Neutrophil (primary cell): ENCODE data around the gene DEDD.

ENCODE experiments used
- H3K27ac ChIP-seq: fragments of 200-600 bp; sonication (generic); 2 replicates; pipeline ENCODE4 v1.5.1; 2016; ENCODE audit warnings: mild to moderate bottlenecking, moderate library complexity
- H3K27me3 ChIP-seq: fragments of 200-600 bp; sonication (generic); 2 replicates; pipeline ENCODE4 v1.6.0; 2016; ENCODE audit warnings: mild to moderate bottlenecking
- H3K36me3 ChIP-seq: fragments of 200-600 bp; sonication (generic); 2 replicates; pipeline ENCODE4 v1.5.1; 2017
- H3K4me1 ChIP-seq, 2 experiments: fragments of 200-600 bp in 1 of 2; sonication (generic) in 1 of 2; 1 replicate in 1 of 2; 2 replicates in 1 of 2; pipeline versions ENCODE4 v1.5.1 to v1.6.1; 2013 to 2016; ENCODE audit warnings: low read depth in 1 of 2, low read length in 1 of 2, mild to moderate bottlenecking in 1 of 2, moderate library complexity in 1 of 2; ENCODE audit not compliant: control insufficient read depth in 1 of 2, insufficient read depth in 1 of 2
- H3K4me3 ChIP-seq, 2 experiments: fragments of 200-600 bp in 1 of 2; sonication (generic) in 1 of 2; 1 replicate in 1 of 2; 2 replicates in 1 of 2; pipeline ENCODE4 v1.5.1; 2013 to 2016; ENCODE audit warnings: low read depth in 1 of 2, low read length in 1 of 2, mild to moderate bottlenecking in 1 of 2, moderate library complexity in 1 of 2
- H3K9me3 ChIP-seq: fragments of 200-600 bp; sonication (generic); 2 replicates; pipeline ENCODE4 v1.5.1; 2016
- CTCF ChIP-seq: fragments of 200-600 bp; sonication (generic); IDR thresholded peaks from 2 replicates; pipeline ENCODE4 v1.5.1; 2016; ENCODE audit warnings: antibody characterized with exemption

The DEDD gene

DNA sequence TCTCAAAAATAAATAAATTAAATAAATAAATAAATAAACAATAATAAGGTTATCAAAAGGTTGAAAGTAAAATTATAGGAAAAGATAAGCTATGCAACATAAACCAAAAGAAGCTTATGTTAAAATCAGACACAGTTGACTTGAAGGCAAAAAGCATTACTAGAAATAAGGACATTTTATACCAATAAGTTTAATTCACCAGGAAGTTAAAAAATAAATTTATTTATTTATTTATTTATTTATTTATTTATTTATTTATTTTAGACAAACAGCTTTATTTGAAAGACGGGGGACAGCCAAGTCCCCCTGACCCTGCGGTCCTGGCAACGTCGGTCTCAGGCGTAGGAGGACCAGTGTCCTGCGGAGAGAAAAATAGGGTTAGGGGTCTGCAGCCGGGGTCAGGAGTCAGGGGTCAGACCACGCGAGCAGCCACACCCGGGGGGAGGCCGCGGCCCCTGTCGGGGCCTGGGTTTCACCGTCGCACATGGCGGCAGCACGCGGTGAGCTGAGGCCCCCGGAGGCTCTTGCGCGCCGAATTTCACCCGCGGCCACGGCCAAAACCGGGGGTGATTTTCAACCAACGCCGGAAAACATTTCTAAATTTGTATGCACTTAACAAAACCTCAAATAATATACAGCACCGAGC, 8.4 kb upstream of the DEDD start:
- no peaks in the 10 kb centered on the region for H3K27me3 ChIP-seq
- no peak overlapping the region for H3K4me3 ChIP-seq
- H3K4me1 ChIP-seq = peaks cover 13 to 15% of the 10 kb centered on the region in 2 experiments
- H3K36me3 ChIP-seq = no peaks in the 10 kb centered on the region
- H3K27ac ChIP-seq = no peak overlapping the region
- H3K9me3 ChIP-seq = no peaks in the 10 kb centered on the region
- no peak for TF ChIP-seq CTCF

- Histone ChIP-seq H3K4me3 (no peak overlapping the region), H3K27me3 (no peaks in the 10 kb centered on the region), H3K4me1 (peaks cover 13 to 15% of the 10 kb centered on the region in 2 experiments), H3K27ac (peak overlapping the region; percentile 33), H3K9me3 (no peaks in the 10 kb centered on the region), H3K36me3 (no peaks in the 10 kb centered on the region)
- TF ChIP-seq CTCF = peak; percentile 22
Measured at GRCh38 chr1:161139766-161140165, 7.3 kb upstream of the DEDD start.

DNA sequence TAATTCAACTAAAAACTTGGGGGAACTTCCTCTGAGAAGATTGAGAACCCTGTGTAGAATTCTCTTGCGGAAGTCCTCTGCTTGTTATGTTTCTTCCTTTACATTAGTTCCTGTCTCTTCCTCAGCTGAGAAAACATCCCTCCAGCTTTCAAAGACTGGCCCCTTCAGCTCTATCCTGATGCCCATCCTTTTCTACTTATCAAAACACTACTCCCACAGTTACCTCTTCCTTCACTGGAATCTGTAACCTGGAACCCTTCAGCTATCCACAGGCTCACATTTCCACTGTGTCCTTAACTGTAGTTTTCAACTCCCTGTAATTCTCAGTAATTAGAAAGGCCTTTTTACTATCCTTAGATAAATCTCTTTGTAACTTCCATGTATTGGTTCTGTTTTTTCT, 6.0 kb upstream of the DEDD start:
- Histone ChIP-seq H3K36me3 (no peaks in the 10 kb centered on the region), H3K4me3 (no peak overlapping the region), H3K27ac (peak overlapping the region; percentile 85), H3K9me3 (no peaks in the 10 kb centered on the region), H3K27me3 (no peaks in the 10 kb centered on the region), H3K4me1 (peaks cover 22% of the 10 kb centered on the region in 2 experiments)
- TF ChIP-seq CTCF = no peak

DNA sequence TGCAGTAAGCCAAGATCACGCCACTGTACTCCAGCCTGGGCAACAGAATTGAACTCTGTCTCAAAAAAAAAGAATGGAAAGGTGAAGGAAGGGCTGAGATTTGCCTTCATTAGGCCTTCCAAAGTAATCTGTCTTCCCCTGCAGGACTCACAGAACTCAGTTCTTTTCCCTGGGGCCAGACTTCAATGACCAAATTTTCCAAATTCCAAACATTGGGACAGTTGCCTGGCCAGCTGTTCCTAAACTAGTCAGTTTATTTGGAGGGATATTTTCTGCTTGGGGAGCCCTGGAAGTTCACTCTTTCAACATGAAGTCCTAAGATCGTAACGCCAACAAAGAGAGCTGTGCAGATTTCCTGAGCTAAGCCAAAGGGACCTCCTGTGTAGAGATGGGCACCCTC, 5.4 kb upstream of the DEDD start:
- no peak for TF ChIP-seq CTCF
- H3K36me3 ChIP-seq = no peaks in the 10 kb centered on the region
- H3K4me3 ChIP-seq = no peak overlapping the region
- no peaks in the 10 kb centered on the region for H3K27me3 ChIP-seq
- peaks cover 26 to 27% of the 10 kb centered on the region in 2 experiments for H3K4me1 ChIP-seq
- H3K27ac ChIP-seq = peak overlapping the region; percentile 85
- no peaks in the 10 kb centered on the region for H3K9me3 ChIP-seq

DNA sequence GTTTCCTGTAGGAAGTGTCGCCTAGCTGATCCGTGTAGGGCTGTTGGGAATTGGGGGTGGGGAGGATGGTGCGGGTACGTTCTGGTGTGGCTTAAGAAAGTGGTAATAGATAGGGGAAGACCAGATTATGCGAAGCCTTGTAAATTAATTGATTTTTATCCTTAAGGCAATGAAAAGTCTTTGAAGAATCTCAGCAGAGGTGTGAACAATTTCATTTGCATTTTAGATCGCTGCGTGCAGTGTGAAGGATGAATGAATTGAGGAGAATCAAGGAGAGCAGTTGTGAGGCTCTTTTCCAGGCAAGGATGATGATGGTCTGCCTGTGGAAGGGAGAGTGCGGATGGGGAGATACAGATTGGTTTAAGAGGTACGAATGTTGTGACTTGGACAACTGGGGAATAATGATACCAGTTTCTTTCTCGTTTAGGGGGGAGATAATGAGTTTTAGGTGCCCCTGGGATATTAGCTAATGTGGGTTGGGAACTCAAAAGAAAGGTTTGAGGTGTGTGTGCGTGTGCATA, 813 bp upstream of the DEDD start:
- TF ChIP-seq CTCF = no peak
- Histone ChIP-seq H3K27me3 (no peaks in the 10 kb centered on the region), H3K27ac (peak overlapping the region; percentile 96), H3K36me3 (peaks cover 16% of the 10 kb centered on the region), H3K4me3 (peak overlapping the region; percentile 85 to 98), H3K4me1 (peaks cover 48% of the 10 kb centered on the region in 2 experiments), H3K9me3 (no peaks in the 10 kb centered on the region)
